Measurements from ENCODE around the gene ABCA12. TPM values are rescaled to one million over a fixed set of nuclear protein-coding genes. Genes with fewer than 3 reads are reported as not detected.

Gene ABCA12
- total RNA-seq, 1 experiment from 2014 or later = 1.3 TPM

GRCh38 chr2:214985619-214986018 lies 152.8 kb downstream of the ABCA12 start:
- intact Hi-C loops (cut with micrococcal nuclease) = no loop called here
- ChIA-PET CTCF (no interaction called here), POLR2A (no interaction called here)

More at GRCh38 chr2:214985619-214986018, 152.8 kb downstream of the ABCA12 start:
- H3K9ac ChIP-seq (ENCODE audit: low read length) = no peak overlapping the region
- no peaks in the 10 kb centered on the region for H3K27me3 ChIP-seq (ENCODE audit: insufficient read depth, low read length)
- H3K4me3 ChIP-seq (replicated peaks in 1 of 2; ENCODE audit: low read depth in 1 of 2, low read length in 2 of 2) = no peak overlapping the region
- DNase-seq (ENCODE audit: low read depth, low spot score) (no peak), ATAC-seq (no peak)
- H2AFZ ChIP-seq (ENCODE audit: low read depth, low read length, poor library complexity, severe bottlenecking) = no peak overlapping the region
- H3K4me1 ChIP-seq (ENCODE audit: control insufficient read depth in 1 of 2, insufficient read depth in 2 of 2, low read length in 2 of 2) = no peaks in the 10 kb centered on the region
- no peak for TF ChIP-seq EZH2phosphoT487 (IDR thresholded peaks at IDR 0.05; ENCODE audit: borderline replicate concordance)
- TF ChIP-seq ZBTB33 (IDR thresholded peaks at IDR 0.05; ENCODE audit: extremely low read depth, insufficient replicate concordance, low read length) = no peak
- no peak for TF ChIP-seq ZNF274 (IDR thresholded peaks at IDR 0.05; ENCODE audit: low read depth, low read length)
- no peak for TF ChIP-seq TCF7L2 (IDR thresholded peaks at IDR 0.05; ENCODE audit: borderline replicate concordance, extremely low read depth, insufficient read depth, insufficient read length)
- TF ChIP-seq YY1 (IDR thresholded peaks at IDR 0.05; ENCODE audit: extremely low read depth, insufficient replicate concordance, low read depth, low read length) = no peak
- no peak for TF ChIP-seq SIN3A (IDR thresholded peaks at IDR 0.05; ENCODE audit: low read depth)
- no peak for TF ChIP-seq JUND (IDR thresholded peaks at IDR 0.05)
- no peak for TF ChIP-seq MAX (IDR thresholded peaks at IDR 0.05)
- TF ChIP-seq RAD21 (IDR thresholded peaks at IDR 0.05; ENCODE audit: low read depth) = no peak
- no peak for TF ChIP-seq EZH2 (IDR thresholded peaks at IDR 0.05)
- no peak for TF ChIP-seq POLR2A (IDR thresholded peaks at IDR 0.05; ENCODE audit: borderline replicate concordance, extremely low read depth, insufficient read depth, insufficient read length)
- no peak for TF ChIP-seq CEBPB (IDR thresholded peaks at IDR 0.05; ENCODE audit: low read depth)
- no peak for TF ChIP-seq POLR2AphosphoS5 (IDR thresholded peaks at IDR 0.05; ENCODE audit: low read depth, low read length)
- TF ChIP-seq ELF1 (IDR thresholded peaks at IDR 0.05; ENCODE audit: borderline replicate concordance, low read depth) = no peak
- TF ChIP-seq ZFX (IDR thresholded peaks at IDR 0.05) = no peak
- TF ChIP-seq FOSL1 (IDR thresholded peaks at IDR 0.05; ENCODE audit: low read depth) = no peak
- TF ChIP-seq, protein P1, sequence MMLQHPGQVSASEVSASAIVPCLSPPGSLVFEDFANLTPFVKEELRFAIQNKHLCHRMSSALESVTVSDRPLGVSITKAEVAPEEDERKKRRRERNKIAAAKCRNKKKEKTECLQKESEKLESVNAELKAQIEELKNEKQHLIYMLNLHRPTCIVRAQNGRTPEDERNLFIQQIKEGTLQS (IDR thresholded peaks at IDR 0.05) = no peak
- TF ChIP-seq CBX3 (IDR thresholded peaks at IDR 0.05; ENCODE audit: low read depth) = no peak
- no peaks in the 10 kb centered on the region for H3K9me2 ChIP-seq (ENCODE audit: insufficient read depth)
- no TSS peak for BruUV-seq (replicated peaks)
- no peaks in the 10 kb centered on the region for H4K20me1 ChIP-seq (ENCODE audit: insufficient read depth)
- H3K79me2 ChIP-seq (ENCODE audit: insufficient read depth, low read length) = no peaks in the 10 kb centered on the region
- no peaks in the 10 kb centered on the region for H3K36me3 ChIP-seq (ENCODE audit: control insufficient read depth in 1 of 2, insufficient read depth in 2 of 2, low read length in 2 of 2)
- no peak overlapping the region for H3K27ac ChIP-seq (ENCODE audit: low read depth, low read length)
- H3K4me2 ChIP-seq (ENCODE audit: low read length) = no peak overlapping the region
- RAD21 ChIA-PET (ENCODE audit: low non-redundant PET in 1 of 2, low total read pairs in 2 of 2, uncharacterized antibody in 2 of 2, unreplicated experiment in 2 of 2) = no interaction called here
- no peaks in the 10 kb centered on the region for H3K9me3 ChIP-seq (ENCODE audit: control insufficient read depth in 1 of 2, insufficient read depth in 1 of 2, low read depth in 1 of 2, low read length in 2 of 2)

Data from HCT116 (cell line).